AG04450 (cell line): ENCODE measurements around the gene NINJ1. TPM values are rescaled to one million over a fixed set of nuclear protein-coding genes. Genes with fewer than 3 reads are reported as not detected.

Source experiments
- CTCF ChIA-PET: fragments of 300-600, 350-600 bp; formaldehyde crosslinking; extraction: SDS; loops from one replicate; lab custom pipeline; 2022; ENCODE audit warnings: antibody characterized with exemption, inconsistent platforms; lab: Charles Lee
- POLR2A ChIA-PET: fragments of 350-600 bp; formaldehyde crosslinking; extraction: SDS; loops from one replicate; lab custom pipeline; 2021; ENCODE audit warnings: antibody characterized with exemption, inconsistent platforms; lab: Yijun Ruan, JAX
- DNase-seq: peaks from one replicate; pipeline ENCODE4 v3.0.0-alpha.2; 2011; ENCODE audit warnings: low read depth, low spot score
- H3K27ac ChIP-seq: one replicate; pipeline ENCODE4 v1.5.1; 2012; ENCODE audit warnings: low read depth, low read length, control low read depth
- H3K27me3 ChIP-seq: one replicate; pipeline ENCODE4 v1.6.0; 2012; ENCODE audit warnings: low read length; ENCODE audit not compliant: control insufficient read depth, insufficient read depth
- H3K4me3 ChIP-seq: 2 replicates; pipeline ENCODE4 v1.5.1; 2011; ENCODE audit warnings: mild to moderate bottlenecking, low read depth, low read length, control low read depth
- H3K9me3 ChIP-seq: 2 replicates; pipeline ENCODE4 v1.5.1; 2012; ENCODE audit warnings: low read length; ENCODE audit not compliant: control insufficient read depth, insufficient read depth
- CTCF ChIP-seq: IDR thresholded peaks from 2 replicates; pipeline ENCODE4 v1.5.1; 2011; ENCODE audit warnings: low read depth, low read length, control low read depth, inconsistent platforms
- polyA plus RNA-seq: library from polyadenylated mRNA; depleted of rRNA; stranded (reverse); fragments of >200 nt; gene quantifications from 2 replicates; pipeline ENCODE4 v1.2.3, GENCODE V29; 2011

NINJ1 gene
- polyA plus RNA-seq, 1 experiment: 26.8 TPM

GRCh38 chr9:93173365-93174051 lies 39.5 kb upstream of the NINJ1 start:
- no peaks in the 10 kb centered on the region for H3K9me3 ChIP-seq
- CTCF ChIA-PET: no interaction called here
- POLR2A ChIA-PET: no interaction called here
- H3K27me3 ChIP-seq: peaks cover 23% of the 10 kb centered on the region
- no peak for DNase-seq
- H3K4me3 ChIP-seq: no peak overlapping the region
- TF ChIP-seq CTCF: no peak
- H3K27ac ChIP-seq: no peak overlapping the region

GRCh38 chr9:93172666-93173364 lies 38.8 kb upstream of the NINJ1 start:
- ChIA-PET CTCF (no interaction called here), POLR2A (no interaction called here)
- no peak for TF ChIP-seq CTCF
- no peak overlapping the region for H3K4me3 ChIP-seq
- no peak overlapping the region for H3K27ac ChIP-seq
- H3K9me3 ChIP-seq: no peaks in the 10 kb centered on the region
- DNase-seq: no peak
- H3K27me3 ChIP-seq: peaks cover 20% of the 10 kb centered on the region

GRCh38 chr9:93171261-93171990 lies 37.4 kb upstream of the NINJ1 start:
- no peak for DNase-seq
- ChIA-PET CTCF (no interaction called here), POLR2A (no interaction called here)
- Histone ChIP-seq H3K27ac (no peak overlapping the region), H3K27me3 (peaks cover 17% of the 10 kb centered on the region), H3K4me3 (no peak overlapping the region), H3K9me3 (no peaks in the 10 kb centered on the region)
- TF ChIP-seq CTCF: no peak

GRCh38 chr9:93170571-93170970 lies 36.5 kb upstream of the NINJ1 start:
- Histone ChIP-seq H3K4me3 (no peak overlapping the region), H3K27me3 (peaks cover 17% of the 10 kb centered on the region), H3K9me3 (no peaks in the 10 kb centered on the region), H3K27ac (no peak overlapping the region)
- CTCF ChIA-PET: no interaction called here
- no peak for TF ChIP-seq CTCF
- POLR2A ChIA-PET: no interaction called here
- DNase-seq: no peak
